Astrocyte (in vitro differentiated cells and primary cell): ENCODE results near the gene REXO1.

Source experiments
- EZH2 ChIP-seq: IDR thresholded peaks from 2 replicates; pipeline ENCODE4 v1.6.1; 2012; ENCODE audit warnings: mild to moderate bottlenecking, low read length, inconsistent platforms; ENCODE audit not compliant: insufficient read depth
- TF ChIP-seq, protein P1 (sequence below): IDR thresholded peaks from 2 replicates; pipeline ENCODE4 v1.5.1; 2011; ENCODE audit warnings: low read depth, mild to moderate bottlenecking, inconsistent platforms, low read length, moderate library complexity; ENCODE audit not compliant: insufficient read depth

- TF ChIP-seq, protein P1, sequence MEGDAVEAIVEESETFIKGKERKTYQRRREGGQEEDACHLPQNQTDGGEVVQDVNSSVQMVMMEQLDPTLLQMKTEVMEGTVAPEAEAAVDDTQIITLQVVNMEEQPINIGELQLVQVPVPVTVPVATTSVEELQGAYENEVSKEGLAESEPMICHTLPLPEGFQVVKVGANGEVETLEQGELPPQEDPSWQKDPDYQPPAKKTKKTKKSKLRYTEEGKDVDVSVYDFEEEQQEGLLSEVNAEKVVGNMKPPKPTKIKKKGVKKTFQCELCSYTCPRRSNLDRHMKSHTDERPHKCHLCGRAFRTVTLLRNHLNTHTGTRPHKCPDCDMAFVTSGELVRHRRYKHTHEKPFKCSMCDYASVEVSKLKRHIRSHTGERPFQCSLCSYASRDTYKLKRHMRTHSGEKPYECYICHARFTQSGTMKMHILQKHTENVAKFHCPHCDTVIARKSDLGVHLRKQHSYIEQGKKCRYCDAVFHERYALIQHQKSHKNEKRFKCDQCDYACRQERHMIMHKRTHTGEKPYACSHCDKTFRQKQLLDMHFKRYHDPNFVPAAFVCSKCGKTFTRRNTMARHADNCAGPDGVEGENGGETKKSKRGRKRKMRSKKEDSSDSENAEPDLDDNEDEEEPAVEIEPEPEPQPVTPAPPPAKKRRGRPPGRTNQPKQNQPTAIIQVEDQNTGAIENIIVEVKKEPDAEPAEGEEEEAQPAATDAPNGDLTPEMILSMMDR = no peak
- TF ChIP-seq EZH2 = no peak
Measured at GRCh38 chr19:1893791-1894190, 45.5 kb upstream of the REXO1 start.
